Measurements from ENCODE around the gene SMAD2. TPM values are rescaled to one million over a fixed set of nuclear protein-coding genes. Genes with fewer than 3 reads are reported as not detected.

Gene SMAD2
- total RNA-seq: 43.9 and 44.9 TPM in 2 replicates

DNA sequence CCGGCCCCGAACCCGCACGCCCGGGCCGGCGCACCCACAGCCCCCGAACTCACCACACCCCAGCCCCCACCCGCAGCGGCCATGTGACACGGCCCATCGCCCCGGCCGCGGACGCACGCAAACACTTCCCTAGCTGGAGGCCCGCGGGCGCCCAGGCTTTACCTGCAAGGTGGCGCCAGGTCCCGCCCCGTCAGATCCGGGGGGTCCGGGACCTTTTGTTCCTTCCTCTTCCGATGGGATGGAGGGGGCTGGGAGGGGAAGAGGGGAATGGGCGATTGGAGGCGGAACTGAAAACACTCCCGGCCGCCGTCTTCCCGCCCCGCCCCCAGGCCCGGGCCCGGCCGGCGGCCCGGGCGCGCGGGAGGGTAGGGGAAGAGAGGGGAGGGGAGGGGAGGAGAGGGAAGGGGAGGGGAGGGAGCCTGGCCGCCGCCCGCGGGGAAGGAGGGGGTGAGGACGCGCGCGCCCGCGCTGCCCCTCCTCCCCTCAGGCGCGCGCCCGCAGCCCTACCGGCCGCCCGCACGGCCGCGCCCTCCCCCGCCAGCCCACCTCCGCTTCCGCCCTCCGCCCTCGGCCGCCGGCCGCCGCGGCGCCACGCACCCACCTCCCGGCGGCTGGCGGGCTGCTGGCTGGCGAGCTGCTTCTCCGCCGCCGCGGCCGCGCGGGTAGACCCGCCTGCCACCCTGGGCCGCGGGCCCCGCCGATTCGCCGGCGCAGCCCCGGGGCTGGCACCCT is at the start of gene SMAD2:
SMAD2 (minus strand) TSS at position 461 of the 732 bp plus-strand sequence. CDS start 33,903 bp downstream, outside the sequence.
- Histone ChIP-seq H3K4me1 (ENCODE audit: insufficient read depth, low read length) (peaks cover 18% of the 10 kb centered on the region), H3K9me3 (ENCODE audit: low read depth, low read length) (no peaks in the 10 kb centered on the region), H3K27me3 (ENCODE audit: insufficient read depth, low read length) (peaks cover 10% of the 10 kb centered on the region), H3K4me3 (ENCODE audit: insufficient read depth, low read length) (peak within 1 kb of the TSS; percentile 91), H3K27ac (ENCODE audit: low read depth, low read length) (peak within 1 kb of the TSS; percentile 83), H3K36me3 (ENCODE audit: insufficient read depth, low read length) (no peaks in the 10 kb centered on the region), H3K79me2 (ENCODE audit: insufficient read depth, low read length) (peaks cover 48% of the 10 kb centered on the region), H2AFZ (ENCODE audit: low read length) (peak within 1 kb of the TSS; percentile 89), H3K4me2 (ENCODE audit: insufficient read depth, low read length) (peak within 1 kb of the TSS; percentile 86), H4K20me1 (ENCODE audit: insufficient read depth, low read length) (peaks cover 25% of the 10 kb centered on the region)
- DNase-seq (ENCODE audit: insufficient read length, low spot score, missing footprints): peak; percentile 99
- TF ChIP-seq, protein P1, sequence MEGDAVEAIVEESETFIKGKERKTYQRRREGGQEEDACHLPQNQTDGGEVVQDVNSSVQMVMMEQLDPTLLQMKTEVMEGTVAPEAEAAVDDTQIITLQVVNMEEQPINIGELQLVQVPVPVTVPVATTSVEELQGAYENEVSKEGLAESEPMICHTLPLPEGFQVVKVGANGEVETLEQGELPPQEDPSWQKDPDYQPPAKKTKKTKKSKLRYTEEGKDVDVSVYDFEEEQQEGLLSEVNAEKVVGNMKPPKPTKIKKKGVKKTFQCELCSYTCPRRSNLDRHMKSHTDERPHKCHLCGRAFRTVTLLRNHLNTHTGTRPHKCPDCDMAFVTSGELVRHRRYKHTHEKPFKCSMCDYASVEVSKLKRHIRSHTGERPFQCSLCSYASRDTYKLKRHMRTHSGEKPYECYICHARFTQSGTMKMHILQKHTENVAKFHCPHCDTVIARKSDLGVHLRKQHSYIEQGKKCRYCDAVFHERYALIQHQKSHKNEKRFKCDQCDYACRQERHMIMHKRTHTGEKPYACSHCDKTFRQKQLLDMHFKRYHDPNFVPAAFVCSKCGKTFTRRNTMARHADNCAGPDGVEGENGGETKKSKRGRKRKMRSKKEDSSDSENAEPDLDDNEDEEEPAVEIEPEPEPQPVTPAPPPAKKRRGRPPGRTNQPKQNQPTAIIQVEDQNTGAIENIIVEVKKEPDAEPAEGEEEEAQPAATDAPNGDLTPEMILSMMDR (IDR thresholded peaks at IDR 0.05; ENCODE audit: extremely low read depth, low read depth, low read length): no peak

DNA sequence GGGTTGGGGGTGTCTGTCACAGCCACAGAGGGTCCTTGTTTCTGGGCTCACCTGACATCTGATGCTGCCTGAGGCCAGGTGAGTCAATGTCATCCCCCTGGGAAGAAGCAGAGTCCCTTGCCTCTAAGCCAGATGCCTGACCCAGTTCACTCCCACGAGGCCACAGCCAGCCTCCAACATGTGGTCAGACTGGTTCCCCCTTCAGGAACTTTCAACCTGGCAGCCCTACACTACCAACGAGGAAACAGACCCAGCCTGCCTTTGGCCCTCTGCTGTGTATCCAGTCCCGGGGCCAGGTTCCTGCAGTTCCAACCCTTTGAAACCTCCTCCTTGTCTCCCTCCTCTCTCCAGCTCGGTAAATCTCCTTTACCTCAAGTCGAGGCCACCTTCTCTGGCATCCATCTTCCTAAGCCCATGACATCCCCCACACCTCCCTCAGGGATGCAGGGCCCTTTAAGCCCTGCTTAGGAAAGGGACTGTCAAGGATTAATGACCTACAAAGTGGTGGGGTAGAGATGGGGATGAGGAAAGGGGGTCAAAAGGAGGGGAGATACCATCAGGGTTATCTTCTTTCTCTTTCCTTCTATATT is 49.2 kb upstream of the SMAD2 start:
- Histone ChIP-seq H3K4me1 (ENCODE audit: insufficient read depth, low read length) (no peaks in the 10 kb centered on the region), H3K79me2 (ENCODE audit: insufficient read depth, low read length) (no peaks in the 10 kb centered on the region), H3K27ac (ENCODE audit: low read depth, low read length) (no peak overlapping the region), H2AFZ (ENCODE audit: low read length) (no peak overlapping the region), H3K27me3 (ENCODE audit: insufficient read depth, low read length) (peaks cover 8% of the 10 kb centered on the region), H3K4me3 (ENCODE audit: insufficient read depth, low read length) (no peak overlapping the region), H3K9me3 (ENCODE audit: low read depth, low read length) (no peaks in the 10 kb centered on the region), H3K4me2 (ENCODE audit: insufficient read depth, low read length) (no peak overlapping the region), H3K36me3 (ENCODE audit: insufficient read depth, low read length) (no peaks in the 10 kb centered on the region), H4K20me1 (ENCODE audit: insufficient read depth, low read length) (no peaks in the 10 kb centered on the region)
- TF ChIP-seq, protein P1 (IDR thresholded peaks at IDR 0.05; ENCODE audit: extremely low read depth, low read depth, low read length): no peak
- no peak for DNase-seq (ENCODE audit: insufficient read length, low spot score, missing footprints)

DNA sequence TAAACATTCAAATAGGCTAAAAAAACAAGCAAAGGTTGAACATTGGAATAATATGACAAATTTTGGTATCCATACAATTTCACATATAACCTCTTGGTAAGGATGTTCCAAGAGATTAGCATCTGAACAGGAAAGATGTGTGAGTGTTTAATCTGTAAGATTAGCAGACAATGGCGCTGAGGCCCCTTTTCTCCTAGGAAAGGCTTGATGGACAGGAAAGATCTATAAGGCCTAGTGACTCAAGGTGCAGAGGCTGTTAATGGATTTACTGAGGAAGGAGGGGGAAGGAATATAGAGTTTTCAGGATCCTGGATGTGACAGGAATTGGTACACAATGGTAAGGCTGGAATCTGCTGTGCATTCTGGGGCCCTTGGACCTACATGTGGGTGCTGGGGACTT is 48.1 kb upstream of the SMAD2 start:
- no peak overlapping the region for H3K4me3 ChIP-seq (ENCODE audit: insufficient read depth, low read length)

DNA sequence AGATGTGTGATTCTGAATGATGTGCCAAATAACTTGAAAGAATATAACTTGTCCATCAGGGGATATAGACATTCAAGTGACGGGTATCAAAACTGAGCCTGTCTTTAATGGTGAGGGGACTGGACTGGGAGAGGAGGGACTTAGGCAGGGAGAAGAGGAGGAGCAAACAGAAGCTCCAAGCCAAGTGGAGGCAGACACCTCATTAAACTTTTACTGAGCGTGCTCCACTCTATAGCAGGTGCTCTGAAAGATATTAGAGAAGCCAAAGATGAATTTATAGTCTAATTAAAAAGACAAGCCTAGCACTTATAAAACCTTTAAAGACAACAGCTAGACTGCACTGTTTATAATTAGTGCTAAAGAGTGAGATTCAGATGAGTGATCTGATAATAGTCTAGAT is 47.7 kb upstream of the SMAD2 start:
- H3K4me3 ChIP-seq (ENCODE audit: insufficient read depth, low read length): no peak overlapping the region
- no peaks in the 10 kb centered on the region for H4K20me1 ChIP-seq (ENCODE audit: insufficient read depth, low read length)
- peaks cover 18% of the 10 kb centered on the region for H3K27me3 ChIP-seq (ENCODE audit: insufficient read depth, low read length)
- TF ChIP-seq, protein P1 (IDR thresholded peaks at IDR 0.05; ENCODE audit: extremely low read depth, low read depth, low read length): no peak
- no peaks in the 10 kb centered on the region for H3K9me3 ChIP-seq (ENCODE audit: low read depth, low read length)
- no peaks in the 10 kb centered on the region for H3K36me3 ChIP-seq (ENCODE audit: insufficient read depth, low read length)
- H3K4me2 ChIP-seq (ENCODE audit: insufficient read depth, low read length): no peak overlapping the region
- no peaks in the 10 kb centered on the region for H3K4me1 ChIP-seq (ENCODE audit: insufficient read depth, low read length)
- DNase-seq (ENCODE audit: insufficient read length, low spot score, missing footprints): no peak
- H2AFZ ChIP-seq (ENCODE audit: low read length): no peak overlapping the region
- H3K79me2 ChIP-seq (ENCODE audit: insufficient read depth, low read length): no peaks in the 10 kb centered on the region
- no peak overlapping the region for H3K27ac ChIP-seq (ENCODE audit: low read depth, low read length)

More for the DNA sequence above, 48.1 kb upstream of the SMAD2 start:
- Histone ChIP-seq H3K9me3 (ENCODE audit: low read depth, low read length) (no peaks in the 10 kb centered on the region), H3K4me2 (ENCODE audit: insufficient read depth, low read length) (no peak overlapping the region), H3K4me1 (ENCODE audit: insufficient read depth, low read length) (no peaks in the 10 kb centered on the region), H3K79me2 (ENCODE audit: insufficient read depth, low read length) (no peaks in the 10 kb centered on the region), H3K27ac (ENCODE audit: low read depth, low read length) (no peak overlapping the region), H3K36me3 (ENCODE audit: insufficient read depth, low read length) (no peaks in the 10 kb centered on the region), H2AFZ (ENCODE audit: low read length) (no peak overlapping the region), H3K27me3 (ENCODE audit: insufficient read depth, low read length) (peaks cover 14% of the 10 kb centered on the region), H4K20me1 (ENCODE audit: insufficient read depth, low read length) (no peaks in the 10 kb centered on the region)
- TF ChIP-seq, protein P1 (IDR thresholded peaks at IDR 0.05; ENCODE audit: extremely low read depth, low read depth, low read length): no peak
- DNase-seq (ENCODE audit: insufficient read length, low spot score, missing footprints): no peak
